Thyroid gland (tissue), 4 donors: ENCODE data around the gene TGIF2.

Experiments
- CTCF ChIP-seq, 6 experiments: fragments of 200-600 bp in 3 of 6; fragments of 450-650 bp in 3 of 6; sonication (generic) in 3 of 6; IDR thresholded peaks; one replicate each; pipeline ENCODE4 v1.5.1; 2016 to 2019; ENCODE audit warnings: antibody characterized with exemption in 6 of 6, mild to moderate bottlenecking in 2 of 6, inconsistent platforms in 1 of 6, moderate library complexity in 1 of 6
- POLR2A ChIP-seq, 2 donors: fragments of 450-650 bp; IDR thresholded peaks; one replicate each; pipeline ENCODE4 v1.6.1; 2017; ENCODE audit warnings: antibody characterized with exemption in 2 of 2, mild to moderate bottlenecking in 2 of 2, moderate library complexity in 1 of 2

DNA sequence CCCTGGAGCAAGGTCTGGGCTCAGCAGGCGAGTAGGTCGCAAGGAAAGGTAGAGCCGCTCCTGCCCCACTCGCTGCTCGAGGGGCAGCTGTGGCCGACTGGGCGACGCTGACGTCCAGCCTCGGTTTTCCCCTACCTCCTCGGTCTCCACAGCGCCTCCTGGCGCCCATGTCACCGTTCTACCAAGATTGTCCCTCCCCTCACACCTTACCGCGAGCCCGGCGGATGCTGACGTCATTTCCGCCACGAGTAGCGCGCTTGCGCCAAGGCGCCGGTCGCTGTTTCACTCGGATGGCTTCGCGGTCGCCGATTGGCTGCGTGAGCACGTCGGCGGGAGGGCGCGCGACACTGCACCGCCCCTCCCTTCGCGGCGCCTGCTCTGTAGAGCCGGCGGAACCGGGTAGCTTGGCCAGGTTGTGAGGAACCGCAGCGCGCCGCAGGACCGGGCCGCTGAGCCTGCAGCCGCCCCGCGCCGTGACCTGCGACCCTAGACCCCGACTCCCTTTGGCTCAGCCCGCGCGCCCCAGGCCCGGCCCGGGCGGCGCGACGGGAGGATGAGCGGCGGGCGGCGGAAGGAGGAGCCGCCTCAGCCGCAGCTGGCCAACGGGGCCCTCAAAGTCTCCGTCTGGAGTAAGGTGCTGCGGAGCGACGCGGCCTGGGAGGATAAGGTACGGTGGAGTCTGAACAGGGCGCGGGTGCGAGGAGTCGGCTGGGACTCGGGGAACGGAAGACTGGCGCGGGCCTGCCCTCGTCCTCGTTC lies 32.2 kb downstream of the TGIF2 start, which contains the start of gene RAB5IF:
- TF ChIP-seq CTCF (IDR thresholded peaks at IDR 0.05) (peak; percentile 32 to 99 (median 90)), POLR2A (IDR thresholded peaks at IDR 0.05) (peak; percentile 19 to 84)
